PC-9 (cell line): ENCODE measurements around the gene ITPKC. TPM values are rescaled to one million over a fixed set of nuclear protein-coding genes. Genes with fewer than 3 reads are reported as not detected.
"Not testable (repeated sequence)": the region's sequence is repeated elsewhere in the genome, so short reads cannot be mapped to it uniquely, and the experiment has no call there.

Experiments used
- BruUV-seq: library from RNA; stranded (reverse); fragments of 400-500 nt; replicated peaks from 2 replicates; lab custom pipeline; 2021; lab: Mats Ljungman, UMichigan
- CTCF ChIA-PET: fragments of 300-600 bp; sonication (Branson Sonifier 250); formaldehyde crosslinking; loops from one replicate; lab custom pipeline; 2022; ENCODE audit warnings: antibody characterized with exemption; lab: Charles Lee
- POLR2A ChIA-PET: fragments of 300-600 bp; sonication (Branson Sonifier 250); formaldehyde crosslinking; loops from one replicate; lab custom pipeline; 2022; ENCODE audit warnings: antibody characterized with exemption; ENCODE audit not compliant: unreplicated experiment; lab: Charles Lee
- DNase-seq, 2 experiments: peaks; one replicate each; pipeline versions ENCODE4 v3.0.0 to v3.0.0-alpha.2; 2015 to 2022; ENCODE audit warnings: mixed read lengths in 1 of 2
- H2AFZ ChIP-seq: fragments of 200-600 bp; sonication (generic); 2 replicates; pipeline ENCODE4 v1.8.1; 2017; ENCODE audit warnings: antibody characterized with exemption
- H3F3A ChIP-seq: fragments of 200-600 bp; sonication (generic); 2 replicates; pipeline ENCODE4 v1.8.1; 2017; ENCODE audit warnings: antibody characterized with exemption, mild to moderate bottlenecking, low read depth; ENCODE audit not compliant: insufficient read depth
- H3K27ac ChIP-seq: fragments of 200-600 bp; sonication (generic); 2 replicates; pipeline ENCODE4 v1.6.1; 2016; ENCODE audit warnings: mixed run types
- H3K27me3 ChIP-seq: fragments of 200-600 bp; sonication (generic); 2 replicates; pipeline ENCODE4 v1.6.1; 2016; ENCODE audit warnings: low read depth, mixed run types; ENCODE audit not compliant: insufficient read depth
- H3K36me3 ChIP-seq: fragments of 200-600 bp; sonication (generic); 2 replicates; pipeline ENCODE4 v1.6.1; 2016; ENCODE audit warnings: low read depth, mixed run types
- H3K4me1 ChIP-seq: fragments of 200-600 bp; sonication (generic); replicated peaks from 2 replicates; pipeline ENCODE4 v1.6.1; 2016; ENCODE audit warnings: mixed run types; ENCODE audit not compliant: insufficient read depth
- H3K4me2 ChIP-seq: fragments of 200-600 bp; sonication (generic); 2 replicates; pipeline ENCODE4 v1.6.1; 2017; ENCODE audit warnings: mixed run types
- H3K4me3 ChIP-seq: fragments of 200-600 bp; sonication (generic); 2 replicates; pipeline ENCODE4 v1.6.1; 2016; ENCODE audit warnings: mixed run types
- H3K79me2 ChIP-seq: fragments of 200-600 bp; sonication (generic); 2 replicates; pipeline ENCODE4 v1.6.1; 2017; ENCODE audit warnings: low read depth, mixed run types
- H3K9me2 ChIP-seq: fragments of 200-600 bp; sonication (generic); 2 replicates; pipeline ENCODE4 v1.8.1; 2017; ENCODE audit warnings: mild to moderate bottlenecking; ENCODE audit not compliant: insufficient read depth
- H3K9me3 ChIP-seq: fragments of 200-600 bp; sonication (generic); 2 replicates; pipeline ENCODE4 v1.8.1; 2016; ENCODE audit warnings: low read depth; ENCODE audit not compliant: insufficient read depth
- H4K20me1 ChIP-seq: fragments of 200-600 bp; sonication (generic); 2 replicates; pipeline ENCODE4 v1.8.1; 2017; ENCODE audit not compliant: insufficient read depth
- EZH2 ChIP-seq: fragments of 200-600 bp; sonication (generic); IDR thresholded peaks from 2 replicates; pipeline ENCODE4 v1.8.0; 2017; ENCODE audit warnings: antibody characterized with exemption, low read depth
- intact Hi-C: fragments of 100-400 bp; cut with micrococcal nuclease; formaldehyde crosslinking; loops from one replicate; pipeline ENCODE4 v1.10.0; 2022; ENCODE audit not compliant: unreplicated experiment
- total RNA-seq: library from RNA; stranded (reverse); gene quantifications from 2 replicates; pipeline ENCODE4 v1.2.3, GENCODE V29; 2021
- TF ChIP-seq, protein P1 (sequence below): fragments of 200-600 bp; sonication (generic); conservative IDR thresholded peaks from 2 replicates; pipeline ENCODE4 v1.6.1; 2017; ENCODE audit warnings: mixed run types, antibody characterized with exemption, mild to moderate bottlenecking, moderate library complexity

ITPKC gene
- total RNA-seq, 1 experiment from 2014 or later: 17.6 TPM

DNA sequence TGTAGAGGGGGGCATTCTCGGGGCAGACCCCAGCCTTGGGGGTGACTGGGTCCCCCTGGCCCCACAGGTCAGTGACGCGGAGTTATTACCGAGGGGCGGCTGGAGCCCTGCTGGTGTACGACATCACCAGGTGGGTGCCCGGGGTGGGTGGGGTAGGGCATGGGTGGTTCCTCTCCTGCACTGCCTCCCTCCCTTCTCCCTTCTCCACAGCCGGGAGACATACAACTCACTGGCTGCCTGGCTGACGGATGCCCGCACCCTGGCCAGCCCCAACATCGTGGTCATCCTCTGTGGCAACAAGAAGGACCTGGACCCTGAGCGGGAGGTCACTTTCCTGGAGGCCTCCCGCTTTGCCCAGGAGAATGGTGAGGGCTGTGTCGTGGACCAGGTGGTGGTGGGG, 66.8 kb downstream of the ITPKC start:
- Histone ChIP-seq H3K4me3 (no peak overlapping the region), H4K20me1 (no peaks in the 10 kb centered on the region; the same call in 1 of the 2 replicates), H3K27ac (no peak overlapping the region), H3K4me2 (no peak overlapping the region), H3K9me2 (no peaks in the 10 kb centered on the region), H3K36me3 (no peaks in the 10 kb centered on the region), H3F3A (peaks cover 9% of the 10 kb centered on the region), H2AFZ (no peak overlapping the region), H3K27me3 (no peaks in the 10 kb centered on the region), H3K9me3 (no peaks in the 10 kb centered on the region), H3K4me1 (peaks cover 4% of the 10 kb centered on the region; the same call in 1 of the 2 replicates), H3K79me2 (no peaks in the 10 kb centered on the region)
- intact Hi-C loops: no loop called here
- no TSS peak for BruUV-seq
- TF ChIP-seq, protein P1, sequence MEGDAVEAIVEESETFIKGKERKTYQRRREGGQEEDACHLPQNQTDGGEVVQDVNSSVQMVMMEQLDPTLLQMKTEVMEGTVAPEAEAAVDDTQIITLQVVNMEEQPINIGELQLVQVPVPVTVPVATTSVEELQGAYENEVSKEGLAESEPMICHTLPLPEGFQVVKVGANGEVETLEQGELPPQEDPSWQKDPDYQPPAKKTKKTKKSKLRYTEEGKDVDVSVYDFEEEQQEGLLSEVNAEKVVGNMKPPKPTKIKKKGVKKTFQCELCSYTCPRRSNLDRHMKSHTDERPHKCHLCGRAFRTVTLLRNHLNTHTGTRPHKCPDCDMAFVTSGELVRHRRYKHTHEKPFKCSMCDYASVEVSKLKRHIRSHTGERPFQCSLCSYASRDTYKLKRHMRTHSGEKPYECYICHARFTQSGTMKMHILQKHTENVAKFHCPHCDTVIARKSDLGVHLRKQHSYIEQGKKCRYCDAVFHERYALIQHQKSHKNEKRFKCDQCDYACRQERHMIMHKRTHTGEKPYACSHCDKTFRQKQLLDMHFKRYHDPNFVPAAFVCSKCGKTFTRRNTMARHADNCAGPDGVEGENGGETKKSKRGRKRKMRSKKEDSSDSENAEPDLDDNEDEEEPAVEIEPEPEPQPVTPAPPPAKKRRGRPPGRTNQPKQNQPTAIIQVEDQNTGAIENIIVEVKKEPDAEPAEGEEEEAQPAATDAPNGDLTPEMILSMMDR: no peak
- TF ChIP-seq EZH2: no peak
- CTCF ChIA-PET: interaction anchor here (0.6 kb wide), 1 partner anchor 8 kb away, joined by 3 read pairs; the partner anchor contains the start of gene MIA
- DNase-seq: no peak
- POLR2A ChIA-PET: interaction anchor here (0.6 kb wide), 1 partner anchor 465 kb away, joined by 7 read pairs; no protein-coding TSS in a partner anchor

DNA sequence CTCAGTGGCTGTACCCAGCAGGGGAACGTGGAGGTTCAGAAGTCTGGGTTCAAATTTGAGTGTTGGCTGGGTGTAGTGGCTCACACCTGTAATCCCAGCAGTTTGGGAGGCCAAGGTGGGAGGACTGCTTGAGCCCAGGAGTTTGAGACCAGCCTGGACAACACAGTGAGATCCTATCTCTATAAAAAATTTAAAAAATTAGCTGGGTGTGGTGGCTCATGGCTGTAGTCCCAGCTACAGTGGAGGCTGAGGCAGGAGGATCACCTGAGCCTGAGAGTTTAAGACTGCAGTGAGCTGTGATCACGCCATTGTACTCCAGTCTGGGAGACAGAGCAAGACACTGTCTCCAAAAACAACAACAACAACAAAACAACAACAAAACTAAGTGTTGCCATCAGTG, 67.2 kb downstream of the ITPKC start:
- H2AFZ ChIP-seq, H3K9me3 ChIP-seq, H3K79me2 ChIP-seq, H3F3A ChIP-seq, H3K9me2 ChIP-seq, DNase-seq, H3K27ac ChIP-seq, H4K20me1 ChIP-seq, intact Hi-C loops, H3K36me3 ChIP-seq, BruUV-seq, H3K4me3 ChIP-seq, H3K4me2 ChIP-seq, H3K27me3 ChIP-seq, H3K4me1 ChIP-seq: not testable (repeated sequence)
- ChIA-PET CTCF (interaction anchor here (0.6 kb wide), 1 partner anchor 9 kb away, joined by 3 read pairs; the partner anchor contains the start of gene MIA), POLR2A (interaction anchor here (0.6 kb wide), 1 partner anchor 465 kb away, joined by 7 read pairs; no protein-coding TSS in a partner anchor)

DNA sequence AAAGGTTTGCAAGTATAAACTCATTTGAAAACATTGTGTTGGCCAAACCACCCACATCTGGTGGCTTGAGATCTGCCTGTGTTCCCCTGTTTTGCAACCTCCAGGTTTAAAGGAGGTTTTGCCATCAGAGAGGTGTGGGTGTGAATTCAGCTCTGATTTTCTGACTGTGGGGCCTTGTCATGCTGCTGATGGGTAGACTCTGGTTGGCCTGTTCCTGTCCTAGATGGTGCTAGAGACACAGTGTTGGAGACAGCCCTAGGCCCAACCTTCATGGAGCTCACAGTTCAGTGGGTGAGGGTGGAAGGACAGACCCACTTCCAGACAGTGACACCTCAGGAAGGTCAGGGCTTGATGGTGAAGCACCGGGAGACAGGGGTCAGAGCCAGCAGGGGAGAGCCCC, 68.6 kb downstream of the ITPKC start:
- H3K27ac ChIP-seq: no peak overlapping the region

More for the DNA sequence above, 68.6 kb downstream of the ITPKC start:
- Histone ChIP-seq H3K4me2 (no peak overlapping the region), H4K20me1 (no peaks in the 10 kb centered on the region; the same call in 1 of the 2 replicates), H3K9me3 (no peaks in the 10 kb centered on the region), H3K79me2 (no peaks in the 10 kb centered on the region), H3K4me3 (no peak overlapping the region), H3F3A (no peaks in the 10 kb centered on the region), H3K27me3 (no peaks in the 10 kb centered on the region), H3K9me2 (no peaks in the 10 kb centered on the region), H3K4me1 (no peaks in the 10 kb centered on the region), H2AFZ (no peak overlapping the region), H3K36me3 (no peaks in the 10 kb centered on the region)
- POLR2A ChIA-PET: no interaction called here
- intact Hi-C loops: no loop called here
- no peak for TF ChIP-seq EZH2
- TF ChIP-seq, protein P1: no peak
- BruUV-seq: no TSS peak
- DNase-seq: no peak
- CTCF ChIA-PET: no interaction called here
